Smooth muscle cell (in vitro differentiated cells): ENCODE data around the gene KLHDC3. TPM values are rescaled to one million over a fixed set of nuclear protein-coding genes. Genes with fewer than 3 reads are reported as not detected.
A peak's percentile ranks its signal among the peaks of the same experiment; 100 is the strongest.

ENCODE experiments used
- DNase-seq: peaks from one replicate; lab custom pipeline; 2025; ENCODE audit not compliant: unreplicated experiment; lab: John Stamatoyannopoulos, UW
- H2AFZ ChIP-seq: fragments of 200-600 bp; sonication (generic); 2 replicates; pipeline ENCODE4 v1.6.0; 2016; ENCODE audit warnings: antibody characterized with exemption, low read depth, mild to moderate bottlenecking
- H3F3A ChIP-seq: fragments of 200-600 bp; sonication (generic); 2 replicates; pipeline ENCODE4 v1.6.0; 2017; ENCODE audit warnings: antibody characterized with exemption, low read depth
- H3K27ac ChIP-seq: fragments of 200-600 bp; sonication (generic); 2 replicates; pipeline ENCODE4 v1.5.1; 2016; ENCODE audit warnings: low read depth, mild to moderate bottlenecking
- H3K27me3 ChIP-seq: fragments of 200-600 bp; sonication (generic); 2 replicates; pipeline ENCODE4 v1.6.1; 2016; ENCODE audit warnings: low read depth, mild to moderate bottlenecking
- H3K36me3 ChIP-seq: fragments of 200-600 bp; sonication (generic); 2 replicates; pipeline ENCODE4 v1.5.1; 2016; ENCODE audit warnings: low read depth
- H3K4me1 ChIP-seq: fragments of 200-600 bp; sonication (generic); 2 replicates; pipeline ENCODE4 v1.5.1; 2016; ENCODE audit warnings: low read depth
- H3K4me2 ChIP-seq: fragments of 200-600 bp; sonication (generic); 2 replicates; pipeline ENCODE4 v1.6.0; 2016; ENCODE audit warnings: mild to moderate bottlenecking
- H3K4me3 ChIP-seq: fragments of 200-600 bp; sonication (generic); 2 replicates; pipeline ENCODE4 v1.5.1; 2016; ENCODE audit warnings: mild to moderate bottlenecking
- H3K79me2 ChIP-seq: fragments of 200-600 bp; sonication (generic); 2 replicates; pipeline ENCODE4 v1.6.0; 2016; ENCODE audit warnings: low read depth, mild to moderate bottlenecking
- H3K9ac ChIP-seq: fragments of 200-600 bp; sonication (generic); 2 replicates; pipeline ENCODE4 v1.6.0; 2016; ENCODE audit warnings: low read depth
- H3K9me3 ChIP-seq: fragments of 200-600 bp; sonication (generic); replicated peaks from 2 replicates; pipeline ENCODE4 v1.5.1; 2016; ENCODE audit warnings: low read depth
- H4K20me1 ChIP-seq: fragments of 200-600 bp; sonication (generic); 2 replicates; pipeline ENCODE4 v1.6.0; 2016; ENCODE audit warnings: low read depth
- CTCF ChIP-seq: fragments of 200-600 bp; sonication (generic); IDR thresholded peaks from 2 replicates; pipeline ENCODE4 v1.5.1; 2017; ENCODE audit warnings: borderline replicate concordance, mild to moderate bottlenecking, antibody characterized with exemption; ENCODE audit not compliant: insufficient read depth, poor library complexity, severe bottlenecking
- WGBS: methylation state at CpG from one replicate; pipeline ENCODE4 v1.1.7; 2016; ENCODE audit warnings: low lambda C conversion rate; 5-methylcytosine and 5-hydroxymethylcytosine counted together
- polyA plus RNA-seq: library from polyadenylated mRNA; unstranded; fragments of >200 nt; fragmentation: Nextera tagmentation; extraction: Ambion mirVana; gene quantifications from 2 replicates; pipeline ENCODE4 v1.2.1, GENCODE V29; 2016
- total RNA-seq: library from RNA; depleted of rRNA; stranded (reverse); fragments of >200 nt; gene quantifications from 2 replicates; pipeline ENCODE4 v1.2.3, GENCODE V29; 2014

KLHDC3 gene
- total and polyA plus RNA-seq, 2 experiments from 2014 or later, result 51.5 to 113 TPM

- no peaks in the 10 kb centered on the region for H3K9me3 ChIP-seq
- H3K4me3 ChIP-seq, result peak within 1 kb of the TSS; percentile 100
- H3F3A ChIP-seq, result peaks cover 32% of the 10 kb centered on the region
- H3K4me1 ChIP-seq, result peaks cover 16% of the 10 kb centered on the region
- H3K27ac ChIP-seq, result peak within 1 kb of the TSS; percentile 86
- no peaks in the 10 kb centered on the region for H3K36me3 ChIP-seq
- H4K20me1 ChIP-seq, result peaks cover 43% of the 10 kb centered on the region
- peak within 1 kb of the TSS; percentile 100 for H3K4me2 ChIP-seq
- no peaks in the 10 kb centered on the region for H3K27me3 ChIP-seq
- peak within 1 kb of the TSS; percentile 86 for H3K9ac ChIP-seq
- H3K79me2 ChIP-seq, result peaks cover 43% of the 10 kb centered on the region
- H2AFZ ChIP-seq, result peak within 1 kb of the TSS; percentile 85
- WGBS, result 3% methylated on average over 37 of the region's 56 CpGs
- DNase-seq, result peak; percentile 35
- no peak for TF ChIP-seq CTCF
These were observed 7.4 kb downstream of the KLHDC3 start, which contains the start of gene RRP36 for GRCh38 chr6:43021270-43022047. Gene RRP36 (plus strand): TSS chr6:43021623. CDS start chr6:43021655, 32 bp downstream.

- Histone ChIP-seq H4K20me1 (peaks cover 62% of the 10 kb centered on the region), H3K27ac (no peak overlapping the region), H3F3A (peaks cover 41% of the 10 kb centered on the region), H3K79me2 (peaks cover 31% of the 10 kb centered on the region), H3K9me3 (no peaks in the 10 kb centered on the region), H3K4me2 (no peak overlapping the region), H3K4me3 (no peak overlapping the region), H3K36me3 (peaks cover 3% of the 10 kb centered on the region), H3K4me1 (peaks cover 16% of the 10 kb centered on the region), H2AFZ (no peak overlapping the region), H3K9ac (no peak overlapping the region), H3K27me3 (no peaks in the 10 kb centered on the region)
- 95% methylated on average over 2 of the region's 2 CpGs for WGBS
- TF ChIP-seq CTCF, result no peak
- DNase-seq, result no peak
These were observed 10.4 kb downstream of the KLHDC3 start for GRCh38 chr6:43024436-43024835.

GRCh38 chr6:43026365-43026764 is 12.3 kb downstream of the KLHDC3 start:
- Histone ChIP-seq H3K27ac (no peak overlapping the region), H3K36me3 (peaks cover 3% of the 10 kb centered on the region)
- TF ChIP-seq CTCF, result no peak

More at GRCh38 chr6:43026365-43026764, 12.3 kb downstream of the KLHDC3 start:
- H2AFZ ChIP-seq, result no peak overlapping the region
- no peak overlapping the region for H3K4me3 ChIP-seq
- H3F3A ChIP-seq, result peaks cover 42% of the 10 kb centered on the region
- peaks cover 78% of the 10 kb centered on the region for H4K20me1 ChIP-seq
- H3K79me2 ChIP-seq, result peaks cover 31% of the 10 kb centered on the region
- no peaks in the 10 kb centered on the region for H3K9me3 ChIP-seq
- peaks cover 10% of the 10 kb centered on the region for H3K4me1 ChIP-seq
- no peaks in the 10 kb centered on the region for H3K27me3 ChIP-seq
- DNase-seq, result no peak
- H3K4me2 ChIP-seq, result no peak overlapping the region
- 96% methylated on average over 5 of the region's 5 CpGs for WGBS
- H3K9ac ChIP-seq, result no peak overlapping the region
